Stimulated activated naive CD4-positive, alpha-beta T cell treated with Interleukin-2 at 50 U/mL for 16 hours (primary cell): ENCODE data around the gene LAMA4.

Experiments used
- DNase-seq: peaks from one replicate; lab custom pipeline; 2025; lab: John Stamatoyannopoulos, UW

The LAMA4 gene

DNA sequence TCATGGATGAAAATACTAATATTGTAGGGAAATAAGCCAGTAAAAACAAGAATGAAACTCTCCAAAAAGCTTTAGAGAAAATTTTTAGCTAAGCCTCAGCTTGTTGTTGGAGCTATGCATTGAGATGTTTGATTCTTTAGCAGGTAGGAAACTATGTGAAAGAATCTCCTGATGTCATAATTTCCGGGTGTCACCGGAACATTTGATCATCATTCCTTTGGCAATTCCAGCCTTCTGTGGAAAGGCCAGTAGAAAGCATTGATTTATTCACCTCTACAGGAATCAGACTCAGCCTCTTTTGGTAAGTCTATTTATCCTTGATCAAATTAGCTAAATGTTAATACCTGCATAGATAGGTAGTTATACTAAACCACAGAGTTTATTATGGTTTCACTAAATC, 157.5 kb downstream of the LAMA4 start:
- DNase-seq, result no peak

DNA sequence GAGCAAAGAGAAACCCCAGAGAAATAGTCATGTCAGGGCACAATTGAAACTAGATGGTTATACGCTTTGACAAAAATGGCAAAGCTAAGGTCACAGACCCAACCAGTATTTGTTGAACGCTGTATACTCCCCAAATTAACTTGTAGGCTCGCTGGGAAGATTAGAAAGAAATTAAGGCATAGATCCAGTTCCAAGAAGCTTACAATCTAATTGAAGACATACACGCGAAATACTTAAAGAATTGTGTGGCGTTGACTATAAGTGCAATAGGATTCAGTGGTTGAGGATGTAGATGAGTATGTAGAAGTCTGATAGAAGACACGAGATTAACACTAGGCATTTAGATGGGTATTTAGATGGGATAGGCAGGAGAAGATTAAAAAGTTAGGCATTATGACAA, 166.5 kb downstream of the LAMA4 start:
- DNase-seq, result no peak

DNA sequence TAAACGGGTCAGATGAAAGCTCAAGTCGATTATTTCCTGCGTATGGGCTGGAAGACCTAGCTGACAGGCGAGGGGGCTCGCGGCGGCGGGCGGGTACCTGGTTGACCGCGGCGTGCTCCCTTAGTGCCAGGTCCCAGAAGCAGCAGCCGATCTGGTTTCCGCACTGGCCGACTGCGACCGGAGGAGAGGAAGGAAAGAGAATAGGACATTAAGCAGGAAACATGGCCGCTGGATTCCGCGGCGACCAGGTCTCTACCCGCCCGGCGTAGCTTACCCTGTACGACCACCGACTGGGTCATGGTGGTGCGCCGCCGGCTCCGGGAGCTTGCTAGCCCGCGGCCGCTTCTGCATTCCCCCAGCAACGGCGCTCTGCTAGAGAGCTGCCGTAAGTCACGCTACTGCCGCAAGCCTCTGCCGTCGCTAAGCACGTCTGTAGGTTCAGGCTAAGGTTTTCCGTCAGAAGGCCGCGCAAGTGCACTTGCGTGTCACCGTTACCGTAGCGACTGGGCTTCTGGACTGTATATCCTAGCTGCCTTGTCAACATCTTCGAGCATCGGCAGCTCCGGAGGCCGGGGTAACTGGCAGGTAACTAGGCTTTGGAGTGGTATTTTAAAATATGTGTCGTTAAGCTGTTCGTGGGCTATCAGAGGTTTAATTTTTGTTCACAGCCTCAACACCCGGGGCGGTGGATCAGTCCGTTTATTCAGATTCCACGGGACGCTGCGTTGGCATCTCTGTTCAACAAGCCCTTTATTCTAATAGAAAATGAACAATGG, 167.0 kb downstream of the LAMA4 start, which contains the start of the genes FAM229B and TUBE1:
TSS of gene FAM229B (plus strand) at position 456 of the 776 bp plus-strand sequence. CDS start 11,693 bp downstream, outside the sequence.
TSS of gene TUBE1 (minus strand) at position 347 of the 776 bp plus-strand sequence. CDS start at position 299, 48 bp downstream.
- peak; percentile 89 for DNase-seq

DNA sequence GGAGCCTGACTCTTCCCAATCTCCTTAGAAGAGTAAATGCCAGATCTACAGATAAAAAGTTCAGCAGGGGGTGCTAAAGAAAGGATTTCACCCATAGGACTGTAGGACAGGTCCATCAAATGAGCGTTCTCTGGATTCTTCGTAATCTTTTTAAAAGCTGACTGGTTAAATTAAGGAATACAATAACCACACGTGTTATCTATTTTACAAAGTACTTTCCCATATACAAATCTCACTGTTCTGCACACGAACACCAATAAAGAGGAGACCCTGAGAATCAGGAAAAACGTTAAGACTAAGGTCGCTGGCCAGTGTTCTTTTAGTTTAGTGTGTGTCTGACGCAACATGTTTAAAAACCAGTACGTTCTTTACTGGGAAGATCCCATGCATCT, 167.6 kb downstream of the LAMA4 start:
- no peak for DNase-seq

DNA sequence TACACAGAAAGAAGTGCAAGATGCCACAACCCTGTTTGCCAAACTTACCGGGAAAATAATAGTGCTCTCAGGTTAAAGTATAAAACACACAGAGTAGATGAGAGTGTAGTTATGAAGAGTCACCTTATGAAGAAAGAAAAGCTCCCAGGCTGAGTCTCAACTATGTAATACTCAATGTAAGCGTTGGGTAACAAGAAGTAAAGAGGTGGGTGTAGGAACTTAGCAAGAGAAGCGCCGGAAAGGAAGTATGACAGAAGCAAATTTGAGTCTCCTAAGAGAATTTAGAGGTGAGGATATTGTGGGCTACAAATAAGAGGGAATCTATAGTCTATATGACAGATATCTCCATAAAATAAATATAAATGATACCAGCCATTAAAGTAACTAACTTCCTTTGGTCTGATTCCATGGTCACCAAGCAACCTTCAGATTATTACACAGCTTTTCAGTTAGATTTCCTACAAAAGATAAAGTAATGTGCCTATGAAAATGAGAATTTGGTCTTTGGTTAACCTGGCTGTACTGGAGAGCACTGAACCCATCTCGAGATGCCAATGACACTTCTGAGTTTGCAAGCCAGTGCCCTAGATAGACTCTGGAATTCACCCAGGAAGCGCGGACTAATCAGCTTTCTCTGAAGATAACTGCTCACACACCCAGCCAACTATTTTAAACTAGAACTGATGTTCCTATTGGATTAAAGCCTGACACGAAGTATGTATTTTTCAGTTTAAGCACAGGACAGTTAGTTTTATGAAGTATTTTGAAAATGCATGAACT, 168.9 kb downstream of the LAMA4 start:
- no peak for DNase-seq

DNA sequence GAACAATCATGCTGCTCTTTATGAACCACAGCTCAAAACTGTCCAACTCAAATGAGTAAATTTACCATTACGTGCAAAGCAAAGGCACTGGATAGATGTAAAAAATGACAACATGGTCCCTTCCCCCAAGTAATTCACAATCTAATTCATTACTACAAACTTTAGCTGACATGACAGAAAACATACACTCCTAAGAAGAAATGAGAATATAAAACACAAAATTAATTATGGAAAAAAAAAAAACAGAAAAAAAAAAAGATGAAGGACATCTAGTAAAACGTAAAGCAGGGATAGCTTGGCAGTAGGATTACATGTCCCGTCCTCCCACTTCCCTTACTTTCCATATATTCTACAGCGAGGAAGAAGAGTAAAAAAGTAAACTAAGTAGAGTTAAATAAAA, 172.8 kb downstream of the LAMA4 start:
- no peak for DNase-seq

DNA sequence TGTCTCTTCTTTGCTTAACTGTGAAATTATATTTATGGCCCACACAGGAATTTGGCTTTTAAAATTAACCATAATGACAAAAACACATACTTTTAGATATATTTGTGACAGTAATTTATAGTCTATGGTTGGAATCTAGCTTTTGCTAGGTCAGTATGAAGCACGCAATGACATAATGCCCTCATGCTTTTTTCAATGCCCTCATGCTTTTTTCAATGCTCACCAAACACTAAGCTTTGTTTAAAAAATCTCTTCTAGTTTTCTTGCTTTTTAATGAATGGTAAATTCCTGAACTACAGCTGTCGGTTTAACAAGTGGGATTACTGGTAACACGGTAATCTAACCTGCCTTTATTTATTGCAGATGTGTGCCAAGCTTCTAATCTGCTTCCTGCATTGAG, 187.8 kb downstream of the LAMA4 start:
- DNase-seq, result no peak

DNA sequence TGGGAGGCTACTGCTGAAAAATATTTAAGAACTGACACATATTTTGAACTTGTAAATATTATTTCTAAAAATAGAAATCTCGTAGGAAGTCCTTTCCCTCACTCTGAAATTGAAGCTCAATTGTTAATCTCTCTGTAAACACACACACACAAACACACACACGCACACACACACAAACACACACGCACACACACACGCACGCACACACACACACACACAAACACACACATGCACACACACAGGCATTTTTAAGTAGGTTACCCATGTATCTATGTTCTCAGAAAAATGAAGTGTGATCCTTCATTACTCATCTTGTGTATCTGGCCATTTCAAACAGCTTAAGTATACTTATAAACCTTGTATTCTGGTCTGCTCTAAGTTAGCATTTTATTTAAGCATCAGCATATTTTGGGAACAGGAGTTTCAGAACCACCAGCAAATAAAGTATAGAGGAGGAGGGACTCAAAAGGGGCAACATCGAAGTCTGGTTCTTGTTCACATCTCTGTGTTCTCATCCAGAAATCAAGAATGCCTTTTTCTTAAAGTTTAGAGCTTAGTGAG, 188.9 kb downstream of the LAMA4 start:
- DNase-seq, result no peak

DNA sequence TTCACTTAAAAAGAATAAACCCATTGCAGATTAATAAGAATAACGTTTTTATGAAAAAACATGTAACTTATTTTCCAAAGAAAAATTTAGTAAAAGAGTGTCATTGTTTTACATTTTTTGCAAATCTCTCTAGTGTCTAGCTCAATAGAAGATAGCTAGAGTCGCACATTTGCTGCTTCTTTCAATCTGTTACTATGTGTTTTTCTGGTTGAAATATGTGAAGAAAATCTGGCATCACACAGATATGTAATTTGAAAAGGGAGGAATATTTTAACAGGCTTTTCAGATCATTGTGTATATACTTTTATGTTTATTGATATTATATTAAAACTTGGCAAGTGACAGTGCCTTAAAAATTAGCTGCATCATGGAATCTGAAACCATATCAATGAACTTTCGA, 191.4 kb downstream of the LAMA4 start:
- DNase-seq, result no peak

DNA sequence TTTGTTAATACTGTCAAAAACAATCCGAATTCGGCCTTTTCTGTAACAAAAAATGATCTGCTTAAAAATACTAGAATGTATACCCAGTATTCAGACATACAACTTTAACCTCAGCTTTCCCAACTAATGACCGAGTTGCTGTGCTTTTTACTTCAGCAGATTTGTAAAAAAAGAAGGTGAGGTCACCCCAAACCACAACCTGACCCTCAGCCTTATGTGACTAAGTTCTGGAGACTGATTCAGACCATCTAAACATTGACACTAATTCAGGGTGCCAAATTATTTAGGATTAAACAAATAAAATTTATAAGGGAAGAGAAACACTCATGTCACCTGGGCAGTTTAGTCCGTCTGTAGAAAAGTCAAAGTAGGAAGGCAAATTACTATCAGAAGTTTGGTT, 192.8 kb downstream of the LAMA4 start:
- no peak for DNase-seq
